Prostate gland (tissue), 2 donors: ENCODE data around the gene PXDC1. TPM values are rescaled to one million over a fixed set of nuclear protein-coding genes. Genes with fewer than 3 reads are reported as not detected.

ENCODE experiments used
- DNase-seq: peaks from one replicate; pipeline ENCODE4 v3.0.0-alpha.2; 2019; ENCODE audit warnings: low spot score
- H3K27ac ChIP-seq, 2 donors: fragments of 200-600 bp; sonication (generic); 2 replicates each; pipeline ENCODE4 v1.5.1; 2017 to 2019
- H3K27me3 ChIP-seq: fragments of 200-600 bp; sonication (generic); replicated peaks from 2 replicates; pipeline ENCODE4 v1.5.1; 2019; ENCODE audit not compliant: insufficient read depth
- H3K36me3 ChIP-seq, 2 donors: fragments of 200-600 bp; sonication (generic); 1 replicate in 1 of 2; 2 replicates in 1 of 2; pipeline versions ENCODE4 v1.5.1 to v1.8.1; 2017 to 2019
- H3K4me1 ChIP-seq: fragments of 200-600 bp; sonication (generic); replicated peaks from 2 replicates; pipeline ENCODE4 v1.5.1; 2019
- H3K4me3 ChIP-seq, 2 donors: fragments of 200-600 bp; sonication (generic); 2 replicates each; pipeline ENCODE4 v1.5.1; 2017 to 2019
- H3K9me3 ChIP-seq: fragments of 200-600 bp; sonication (generic); 2 replicates; pipeline ENCODE4 v1.5.1; 2017
- CTCF ChIP-seq, 4 experiments: fragments of 200-600 bp in 2 of 4; fragments of 450-650 bp in 2 of 4; sonication (generic) in 2 of 4; IDR thresholded peaks; 1 replicate in 3 of 4; 2 replicates in 1 of 4; pipeline ENCODE4 v1.5.1; 2016 to 2019; ENCODE audit warnings: antibody characterized with exemption in 4 of 4, mild to moderate bottlenecking in 2 of 4, moderate library complexity in 2 of 4
- POLR2A ChIP-seq: fragments of 450-650 bp; IDR thresholded peaks from one replicate; pipeline ENCODE4 v1.6.1; 2016; ENCODE audit warnings: antibody characterized with exemption, mild to moderate bottlenecking
- POLR2AphosphoS5 ChIP-seq: sonication (generic); formaldehyde crosslinking; IDR thresholded peaks from one replicate; pipeline ENCODE4 v1.6.1; 2017; ENCODE audit warnings: antibody characterized with exemption
- WGBS: methylation state at CpG from one replicate; pipeline ENCODE4 v1.1.5; 2018; 5-methylcytosine and 5-hydroxymethylcytosine counted together
- intact Hi-C: fragments of 100-400 bp; cut with DNase I; formaldehyde crosslinking; loops from one replicate; pipeline ENCODE4 v1.14.2; 2022
- total RNA-seq, 2 donors: library from RNA; depleted of rRNA; stranded (reverse); fragments of >200 nt; gene quantifications; one replicate each; pipeline ENCODE4 v1.1.0, GENCODE V29; 2016

Gene PXDC1
- total RNA-seq, 2 donors from 2014 or later, result 40.5 to 59.5 TPM

- Histone ChIP-seq H3K27me3 (no peaks in the 10 kb centered on the region), H3K9me3 (no peaks in the 10 kb centered on the region), H3K4me1 (no peaks in the 10 kb centered on the region), H3K27ac (no peak overlapping the region), H3K36me3 (no peaks in the 10 kb centered on the region), H3K4me3 (no peak overlapping the region)
- intact Hi-C loops, result no loop called here
- 36% methylated on average over 9 of the region's 9 CpGs for WGBS
- no peak for TF ChIP-seq CTCF (IDR thresholded peaks at IDR 0.05)
- TF ChIP-seq POLR2AphosphoS5, result no peak
- TF ChIP-seq POLR2A, result no peak
- peak; percentile 52 for DNase-seq
Observed at GRCh38 chr6:3766214-3766613, 14.7 kb upstream of the PXDC1 start.

GRCh38 chr6:3765415-3765814 is 13.9 kb upstream of the PXDC1 start:
- no peak overlapping the region for H3K4me3 ChIP-seq
- no peaks in the 10 kb centered on the region for H3K4me1 ChIP-seq
- no peaks in the 10 kb centered on the region for H3K36me3 ChIP-seq
- no peaks in the 10 kb centered on the region for H3K27me3 ChIP-seq
- no peak for DNase-seq
- intact Hi-C loops, result no loop called here
- TF ChIP-seq POLR2A (no peak), CTCF (IDR thresholded peaks at IDR 0.05) (no peak), POLR2AphosphoS5 (no peak)
- no peaks in the 10 kb centered on the region for H3K9me3 ChIP-seq
- H3K27ac ChIP-seq, result no peak overlapping the region
- 74% methylated on average over 6 of the region's 6 CpGs for WGBS

GRCh38 chr6:3764516-3765335 is 13.2 kb upstream of the PXDC1 start:
- Histone ChIP-seq H3K36me3 (no peaks in the 10 kb centered on the region), H3K27me3 (no peaks in the 10 kb centered on the region), H3K27ac (no peak overlapping the region), H3K4me3 (no peak overlapping the region), H3K9me3 (no peaks in the 10 kb centered on the region), H3K4me1 (no peaks in the 10 kb centered on the region)
- TF ChIP-seq POLR2A (no peak), CTCF (IDR thresholded peaks at IDR 0.05) (no peak), POLR2AphosphoS5 (no peak)
- DNase-seq, result no peak
- WGBS, result 76% methylated on average over 5 of the region's 5 CpGs
- intact Hi-C loops, result no loop called here

- no peaks in the 10 kb centered on the region for H3K27me3 ChIP-seq
- intact Hi-C loops, result no loop called here
- H3K4me3 ChIP-seq, result no peak overlapping the region
- WGBS, result 71% methylated on average over 6 of the region's 6 CpGs
- peak overlapping the region in 1 of 2 donors; percentile 54 for H3K27ac ChIP-seq
- H3K36me3 ChIP-seq, result no peaks in the 10 kb centered on the region
- DNase-seq, result no peak
- no peaks in the 10 kb centered on the region for H3K4me1 ChIP-seq
- H3K9me3 ChIP-seq, result no peaks in the 10 kb centered on the region
- TF ChIP-seq POLR2A, result no peak
- no peak for TF ChIP-seq POLR2AphosphoS5
- TF ChIP-seq CTCF (IDR thresholded peaks at IDR 0.05), result no peak
Observed at GRCh38 chr6:3762852-3763251, 11.3 kb upstream of the PXDC1 start.

- H3K27ac ChIP-seq, result peak overlapping the region in 1 of 2 donors; percentile 54
- no peak for TF ChIP-seq POLR2AphosphoS5
- no peak for TF ChIP-seq POLR2A
- no peak for TF ChIP-seq CTCF (IDR thresholded peaks at IDR 0.05)
- H3K9me3 ChIP-seq, result no peaks in the 10 kb centered on the region
- intact Hi-C loops, result no loop called here
- no peaks in the 10 kb centered on the region for H3K36me3 ChIP-seq
- no peak overlapping the region for H3K4me3 ChIP-seq
- DNase-seq, result no peak
- WGBS, result 67% methylated on average over 15 of the region's 15 CpGs
- no peaks in the 10 kb centered on the region for H3K27me3 ChIP-seq
- H3K4me1 ChIP-seq, result no peaks in the 10 kb centered on the region
Observed at GRCh38 chr6:3762359-3762758, 10.8 kb upstream of the PXDC1 start.
